ENCODE data around the gene DONSON. TPM values are rescaled to one million over a fixed set of nuclear protein-coding genes. Genes with fewer than 3 reads are reported as not detected.

Gene DONSON
- total and polyA plus RNA-seq, 9 of the 15 experiments (the other 6 are each of a cell fraction or from before 2014, with no cell fraction given), result 26.7 to 124 (median 62.6) TPM

GRCh38 chr21:33587792-33588484 lies 546 bp downstream of the DONSON start:
- POLR2A ChIA-PET, result interaction anchor here (0.8 to 2.4 kb wide), 10 partner anchors 8 to 312 kb away, joined by 3 to 15 read pairs (median 7); partner anchors contain the start of genes SON and TMEM50B
- TF ChIP-seq NR4A1 (CRISPR knock-in tag; IDR thresholded peaks at IDR 0.05) (no peak), NR4A1 (tag; IDR thresholded peaks at IDR 0.05) (0 out of 2 replicates have a peak, but pooled peaks have one; percentile 13), CC2D1A (IDR thresholded peaks at IDR 0.05) (no peak), KAT7 (CRISPR knock-in tag; IDR thresholded peaks at IDR 0.05; ENCODE audit: borderline replicate concordance) (0 out of 2 replicates have a peak, but pooled peaks have one; percentile 37), SMAD3 (CRISPR knock-in tag; conservative IDR thresholded peaks at IDR 0.05) (0 out of 2 replicates have a peak, but pooled peaks have one; percentile 68), CBX8 (IDR thresholded peaks at IDR 0.05; ENCODE audit: borderline replicate concordance, extremely low read depth, low read depth, low read length, poor library complexity, severe bottlenecking) (no peak), MEIS2 (IDR thresholded peaks at IDR 0.05; ENCODE audit: partially characterized antibody) (peak; percentile 58), MYC (IDR thresholded peaks at IDR 0.05; ENCODE audit: low read depth, low read length) (no peak), MYC (CRISPR knock-in tag; IDR thresholded peaks at IDR 0.05; ENCODE audit: borderline replicate concordance, low read depth) (0 out of 2 replicates have a peak, but pooled peaks have one; percentile 25)
- TF ChIP-seq, protein P1, sequence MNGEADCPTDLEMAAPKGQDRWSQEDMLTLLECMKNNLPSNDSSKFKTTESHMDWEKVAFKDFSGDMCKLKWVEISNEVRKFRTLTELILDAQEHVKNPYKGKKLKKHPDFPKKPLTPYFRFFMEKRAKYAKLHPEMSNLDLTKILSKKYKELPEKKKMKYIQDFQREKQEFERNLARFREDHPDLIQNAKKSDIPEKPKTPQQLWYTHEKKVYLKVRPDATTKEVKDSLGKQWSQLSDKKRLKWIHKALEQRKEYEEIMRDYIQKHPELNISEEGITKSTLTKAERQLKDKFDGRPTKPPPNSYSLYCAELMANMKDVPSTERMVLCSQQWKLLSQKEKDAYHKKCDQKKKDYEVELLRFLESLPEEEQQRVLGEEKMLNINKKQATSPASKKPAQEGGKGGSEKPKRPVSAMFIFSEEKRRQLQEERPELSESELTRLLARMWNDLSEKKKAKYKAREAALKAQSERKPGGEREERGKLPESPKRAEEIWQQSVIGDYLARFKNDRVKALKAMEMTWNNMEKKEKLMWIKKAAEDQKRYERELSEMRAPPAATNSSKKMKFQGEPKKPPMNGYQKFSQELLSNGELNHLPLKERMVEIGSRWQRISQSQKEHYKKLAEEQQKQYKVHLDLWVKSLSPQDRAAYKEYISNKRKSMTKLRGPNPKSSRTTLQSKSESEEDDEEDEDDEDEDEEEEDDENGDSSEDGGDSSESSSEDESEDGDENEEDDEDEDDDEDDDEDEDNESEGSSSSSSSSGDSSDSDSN (IDR thresholded peaks at IDR 0.05; ENCODE audit: borderline replicate concordance in 1 of 2, low read depth in 2 of 2, low read length in 2 of 2), result peak in 1 of 2 experiments; percentile 58; a peak in 1 of 4 replicates
- TF ChIP-seq, protein P2, sequence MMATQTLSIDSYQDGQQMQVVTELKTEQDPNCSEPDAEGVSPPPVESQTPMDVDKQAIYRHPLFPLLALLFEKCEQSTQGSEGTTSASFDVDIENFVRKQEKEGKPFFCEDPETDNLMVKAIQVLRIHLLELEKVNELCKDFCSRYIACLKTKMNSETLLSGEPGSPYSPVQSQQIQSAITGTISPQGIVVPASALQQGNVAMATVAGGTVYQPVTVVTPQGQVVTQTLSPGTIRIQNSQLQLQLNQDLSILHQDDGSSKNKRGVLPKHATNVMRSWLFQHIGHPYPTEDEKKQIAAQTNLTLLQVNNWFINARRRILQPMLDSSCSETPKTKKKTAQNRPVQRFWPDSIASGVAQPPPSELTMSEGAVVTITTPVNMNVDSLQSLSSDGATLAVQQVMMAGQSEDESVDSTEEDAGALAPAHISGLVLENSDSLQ (IDR thresholded peaks at IDR 0.05), result peak; percentile 31; the same call in 1 of the 2 replicates

More at GRCh38 chr21:33587792-33588484, 546 bp downstream of the DONSON start:
- no peak for FAIRE-seq
- CTCF ChIA-PET (ENCODE audit: low intra/inter-chr PET ratio), result no interaction called here
- in situ Hi-C loops (cut with MboI), result no loop called here
- no peaks in the 10 kb centered on the region for H3K27me3 ChIP-seq (ENCODE audit: control insufficient read depth in 2 of 2, insufficient read depth in 2 of 2, low read length in 2 of 2)
- BruUV-seq (replicated peaks), result no TSS peak
- under 1% methylated on average over 38 of the region's 57 CpGs for WGBS (ENCODE audit: insufficient coverage, low coverage, missing lambda C conversion rate)
- peak overlapping the region; percentile 53 for H3K27ac ChIP-seq (ENCODE audit: extremely low read depth, low read depth, low read length)
- peak; percentile 60 for ATAC-seq
- peaks cover 39% of the 10 kb centered on the region for H3K36me3 ChIP-seq (ENCODE audit: control insufficient read depth, insufficient read depth, low read length)
- peaks cover 32% of the 10 kb centered on the region for H3K79me2 ChIP-seq (ENCODE audit: control insufficient read depth, insufficient read depth, low read length)
- intact Hi-C loops (cut with micrococcal nuclease), result loop anchor here (10.0 kb wide), 1 partner anchor 387 kb away; no protein-coding TSS in a partner anchor
- H2AFZ ChIP-seq (ENCODE audit: low read depth, low read length), result peak overlapping the region; percentile 75
- H3K4me1 ChIP-seq (replicated peaks in 1 of 2; ENCODE audit: control insufficient read depth in 2 of 2, insufficient read depth in 2 of 2, low read length in 2 of 2), result peaks cover 13 to 24% of the 10 kb centered on the region in 2 experiments; a peak in 4 of 5 replicates
- peak overlapping the region; percentile 89 for H3K4me3 ChIP-seq
- peak overlapping the region; percentile 92 for H3K4me2 ChIP-seq (ENCODE audit: insufficient read depth, low read length)
- DNase-seq (ENCODE audit: extremely low read depth in 1 of 4, low spot score in 3 of 4), result peak in 3 of 4 experiments; percentile 57 to 67 (median 63)
- H3K9me1 ChIP-seq (ENCODE audit: control insufficient read depth, insufficient read depth, low read length), result no peaks in the 10 kb centered on the region
- no peaks in the 10 kb centered on the region for H4K20me1 ChIP-seq (replicated peaks; ENCODE audit: control insufficient read depth, insufficient read depth, low read length)
- no peaks in the 10 kb centered on the region for H3K9me3 ChIP-seq (replicated peaks; ENCODE audit: control insufficient read depth, insufficient read depth, low read depth, low read length)
- H3K9ac ChIP-seq (ENCODE audit: insufficient read depth in 1 of 2, low read depth in 2 of 2, low read length in 2 of 2), result peak overlapping the region; percentile 91 to 98
